Measurements from ENCODE around the gene PSME2. TPM values are rescaled to one million over a fixed set of nuclear protein-coding genes. Genes with fewer than 3 reads are reported as not detected.

The PSME2 gene
- total and polyA plus RNA-seq, 9 of the 15 experiments (the other 6 are each of a cell fraction or from before 2014, with no cell fraction given): 111 to 579 (median 159) TPM

GRCh38 chr14:24195186-24196070 lies 49.0 kb upstream of the PSME2 start, which contains the start of gene TM9SF1 (continued):
- TF ChIP-seq, protein P1, sequence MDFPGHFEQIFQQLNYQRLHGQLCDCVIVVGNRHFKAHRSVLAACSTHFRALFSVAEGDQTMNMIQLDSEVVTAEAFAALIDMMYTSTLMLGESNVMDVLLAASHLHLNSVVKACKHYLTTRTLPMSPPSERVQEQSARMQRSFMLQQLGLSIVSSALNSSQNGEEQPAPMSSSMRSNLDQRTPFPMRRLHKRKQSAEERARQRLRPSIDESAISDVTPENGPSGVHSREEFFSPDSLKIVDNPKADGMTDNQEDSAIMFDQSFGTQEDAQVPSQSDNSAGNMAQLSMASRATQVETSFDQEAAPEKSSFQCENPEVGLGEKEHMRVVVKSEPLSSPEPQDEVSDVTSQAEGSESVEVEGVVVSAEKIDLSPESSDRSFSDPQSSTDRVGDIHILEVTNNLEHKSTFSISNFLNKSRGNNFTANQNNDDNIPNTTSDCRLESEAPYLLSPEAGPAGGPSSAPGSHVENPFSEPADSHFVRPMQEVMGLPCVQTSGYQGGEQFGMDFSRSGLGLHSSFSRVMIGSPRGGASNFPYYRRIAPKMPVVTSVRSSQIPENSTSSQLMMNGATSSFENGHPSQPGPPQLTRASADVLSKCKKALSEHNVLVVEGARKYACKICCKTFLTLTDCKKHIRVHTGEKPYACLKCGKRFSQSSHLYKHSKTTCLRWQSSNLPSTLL (IDR thresholded peaks at IDR 0.05): no peak
- 0 out of 2 replicates have a peak, but pooled peaks have one; percentile 52 for TF ChIP-seq DMBX1 (CRISPR knock-in tag; IDR thresholded peaks at IDR 0.05; ENCODE audit: borderline replicate concordance)
- no peak for TF ChIP-seq SAFB2 (IDR thresholded peaks at IDR 0.05; ENCODE audit: borderline replicate concordance, low read depth, low read length, severe bottlenecking)
- TF ChIP-seq GABPB1 (CRISPR knock-in tag; IDR thresholded peaks at IDR 0.05): peak; percentile 94
- TF ChIP-seq ZNF232 (CRISPR knock-in tag; IDR thresholded peaks at IDR 0.05): no peak; the same call in 1 of the 2 replicates
- no peak for TF ChIP-seq SETDB1 (IDR thresholded peaks at IDR 0.05; ENCODE audit: low read length)
- no peak for TF ChIP-seq BHLHE40 (IDR thresholded peaks at IDR 0.05; ENCODE audit: low read length)
- TF ChIP-seq NBN (IDR thresholded peaks at IDR 0.05; ENCODE audit: low read depth): 0 out of 2 replicates have a peak, but pooled peaks have one; percentile 17
- no peak for TF ChIP-seq SMAD3 (CRISPR knock-in tag; conservative IDR thresholded peaks at IDR 0.05)
- TF ChIP-seq, protein P2, sequence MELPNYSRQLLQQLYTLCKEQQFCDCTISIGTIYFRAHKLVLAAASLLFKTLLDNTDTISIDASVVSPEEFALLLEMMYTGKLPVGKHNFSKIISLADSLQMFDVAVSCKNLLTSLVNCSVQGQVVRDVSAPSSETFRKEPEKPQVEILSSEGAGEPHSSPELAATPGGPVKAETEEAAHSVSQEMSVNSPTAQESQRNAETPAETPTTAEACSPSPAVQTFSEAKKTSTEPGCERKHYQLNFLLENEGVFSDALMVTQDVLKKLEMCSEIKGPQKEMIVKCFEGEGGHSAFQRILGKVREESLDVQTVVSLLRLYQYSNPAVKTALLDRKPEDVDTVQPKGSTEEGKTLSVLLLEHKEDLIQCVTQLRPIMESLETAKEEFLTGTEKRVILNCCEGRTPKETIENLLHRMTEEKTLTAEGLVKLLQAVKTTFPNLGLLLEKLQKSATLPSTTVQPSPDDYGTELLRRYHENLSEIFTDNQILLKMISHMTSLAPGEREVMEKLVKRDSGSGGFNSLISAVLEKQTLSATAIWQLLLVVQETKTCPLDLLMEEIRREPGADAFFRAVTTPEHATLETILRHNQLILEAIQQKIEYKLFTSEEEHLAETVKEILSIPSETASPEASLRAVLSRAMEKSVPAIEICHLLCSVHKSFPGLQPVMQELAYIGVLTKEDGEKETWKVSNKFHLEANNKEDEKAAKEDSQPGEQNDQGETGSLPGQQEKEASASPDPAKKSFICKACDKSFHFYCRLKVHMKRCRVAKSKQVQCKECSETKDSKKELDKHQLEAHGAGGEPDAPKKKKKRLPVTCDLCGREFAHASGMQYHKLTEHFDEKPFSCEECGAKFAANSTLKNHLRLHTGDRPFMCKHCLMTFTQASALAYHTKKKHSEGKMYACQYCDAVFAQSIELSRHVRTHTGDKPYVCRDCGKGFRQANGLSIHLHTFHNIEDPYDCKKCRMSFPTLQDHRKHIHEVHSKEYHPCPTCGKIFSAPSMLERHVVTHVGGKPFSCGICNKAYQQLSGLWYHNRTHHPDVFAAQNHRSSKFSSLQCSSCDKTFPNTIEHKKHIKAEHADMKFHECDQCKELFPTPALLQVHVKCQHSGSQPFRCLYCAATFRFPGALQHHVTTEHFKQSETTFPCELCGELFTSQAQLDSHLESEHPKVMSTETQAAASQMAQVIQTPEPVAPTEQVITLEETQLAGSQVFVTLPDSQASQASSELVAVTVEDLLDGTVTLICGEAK (IDR thresholded peaks at IDR 0.05): peak; percentile 92
- TF ChIP-seq, protein P2 (CRISPR knock-in tag; IDR thresholded peaks at IDR 0.05): no peak
- TF ChIP-seq ATF3 (IDR thresholded peaks at IDR 0.05): peak; percentile 49
- TF ChIP-seq ATF3 (CRISPR knock-in tag; conservative IDR thresholded peaks at IDR 0.05): peak; percentile 68; the same call in 1 of the 2 replicates
- no peak for TF ChIP-seq PCBP2 (IDR thresholded peaks at IDR 0.05; ENCODE audit: low read depth, low read length, poor library complexity, severe bottlenecking)
- no peak for TF ChIP-seq CHD1 (IDR thresholded peaks at IDR 0.05; ENCODE audit: low read length)

Data from K562 (cell line).